Mucosa of descending colon (tissue), 3 donors: ENCODE measurements around the gene CADPS2. TPM values are rescaled to one million over a fixed set of nuclear protein-coding genes. Genes with fewer than 3 reads are reported as not detected.

Experiments
- ATAC-seq: fragments of 200-7000 bp; cut with Tn5 transposase; one replicate; pipeline ENCODE4 v1.9.1; 2020; ENCODE audit warnings: mild to moderate bottlenecking, moderate library complexity
- DNase-seq, 3 donors: peaks; one replicate each; pipeline ENCODE4 v3.0.0-alpha.2; 2020
- H3K36me3 ChIP-seq: fragments of 200-600 bp; one replicate; pipeline ENCODE4 v1.8.0; 2021; ENCODE audit warnings: low read depth, mild to moderate bottlenecking
- H3K4me1 ChIP-seq: fragments of 200-600 bp; one replicate; pipeline ENCODE4 v1.8.0; 2021; ENCODE audit warnings: low read depth, mild to moderate bottlenecking
- H3K4me3 ChIP-seq: fragments of 200-600 bp; one replicate; pipeline ENCODE4 v1.8.0; 2021; ENCODE audit warnings: mild to moderate bottlenecking
- H3K9me3 ChIP-seq: fragments of 200-600 bp; one replicate; pipeline ENCODE4 v1.8.0; 2021; ENCODE audit warnings: mild to moderate bottlenecking
- CTCF ChIP-seq: fragments of 200-600 bp; IDR thresholded peaks from one replicate; pipeline ENCODE4 v1.8.0; 2022; ENCODE audit warnings: antibody characterized with exemption, mild to moderate bottlenecking
- intact Hi-C, 2 donors: fragments of 100-400 bp; cut with DNase I in 1 of 2; cut with micrococcal nuclease in 1 of 2; formaldehyde crosslinking; loops; one replicate each; pipeline versions ENCODE4 v1.11.0 to v1.11.1; 2022; cut with DNase I, micrococcal nuclease
- total RNA-seq, 3 donors: library from RNA; stranded (reverse); fragmentation: NEBNext Ultra II Directional in 2 of 3; extraction: Animal tissue kit (Norgen Biotek cat#: 25700) in 2 of 3; gene quantifications; one replicate each; pipeline versions ENCODE4 v1.2.1 to v1.2.4, GENCODE V29; 2021 to 2023
- donor health status: DM: no; HTN: no; CAD: no; lungs with moderate emphysema.
- donor health status: DM: no; HTN: no; CAD: no.
- donor health status: DM: no; HTN: yes; CAD: no.

The CADPS2 gene
- total RNA-seq, 3 donors from 2014 or later: 11.3 to 12.7 (median 11.7) TPM

GRCh38 chr7:122423591-122423990, 462.7 kb downstream of the CADPS2 start:
- intact Hi-C loops: no loop called here
- no peak for ATAC-seq
- Histone ChIP-seq H3K4me1 (no peaks in the 10 kb centered on the region), H3K9me3 (no peaks in the 10 kb centered on the region), H3K36me3 (no peaks in the 10 kb centered on the region), H3K4me3 (no peak overlapping the region)
- no peak for TF ChIP-seq CTCF
- no peak for DNase-seq

- no peak overlapping the region for H3K4me3 ChIP-seq
- no peak for DNase-seq
- ATAC-seq: no peak
- H3K9me3 ChIP-seq: no peaks in the 10 kb centered on the region
- intact Hi-C loops: no loop called here
- no peak for TF ChIP-seq CTCF
- no peaks in the 10 kb centered on the region for H3K36me3 ChIP-seq
- no peaks in the 10 kb centered on the region for H3K4me1 ChIP-seq
These were observed 469.9 kb downstream of the CADPS2 start for GRCh38 chr7:122416336-122416735.

DNA sequence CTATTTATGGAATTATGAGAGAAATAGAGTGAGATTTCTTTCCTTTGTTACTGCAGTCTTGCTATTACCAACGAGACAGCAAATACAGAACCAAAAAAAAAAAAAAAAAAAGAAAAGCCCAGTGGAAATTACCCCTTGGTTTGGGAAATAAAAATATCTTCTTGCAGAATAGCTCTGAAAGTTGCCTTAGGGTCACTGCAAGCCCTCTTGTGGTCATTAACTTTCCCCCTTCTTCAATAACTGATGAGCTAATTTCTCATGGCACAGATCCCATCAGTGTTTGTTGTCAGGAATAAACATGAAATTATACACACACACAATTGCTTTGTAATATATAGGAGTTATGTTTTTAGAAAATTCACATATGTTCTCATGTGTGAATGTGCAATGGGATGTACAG, 470.8 kb downstream of the CADPS2 start:
- DNase-seq (no peak), ATAC-seq (no peak)
- no peaks in the 10 kb centered on the region for H3K4me1 ChIP-seq
- intact Hi-C loops: no loop called here
- no peak overlapping the region for H3K4me3 ChIP-seq
- no peaks in the 10 kb centered on the region for H3K36me3 ChIP-seq
- H3K9me3 ChIP-seq: no peaks in the 10 kb centered on the region
- TF ChIP-seq CTCF: no peak

DNA sequence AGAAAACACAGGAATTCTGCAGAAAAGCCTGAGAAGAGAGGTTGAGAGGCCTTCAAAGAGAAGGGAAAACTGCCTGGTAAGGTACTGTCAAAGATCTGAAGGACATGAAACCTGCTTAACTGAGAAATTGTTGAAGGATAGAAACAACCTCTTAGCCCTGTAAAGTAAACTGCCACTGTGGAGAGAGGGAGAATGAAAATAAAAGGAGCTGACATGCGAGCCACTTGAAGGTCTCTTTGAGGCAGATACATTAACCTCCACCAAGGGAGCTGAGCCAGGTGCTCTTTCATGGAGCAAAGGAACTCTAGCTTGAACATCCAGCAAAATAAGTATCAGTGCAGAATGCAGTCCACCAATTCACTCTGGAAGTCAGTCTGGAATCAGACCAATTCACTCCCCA, 472.9 kb downstream of the CADPS2 start:
- Histone ChIP-seq H3K4me1 (no peaks in the 10 kb centered on the region), H3K4me3 (no peak overlapping the region), H3K9me3 (no peaks in the 10 kb centered on the region), H3K36me3 (no peaks in the 10 kb centered on the region)
- no peak for TF ChIP-seq CTCF
- intact Hi-C loops: no loop called here
- ATAC-seq (no peak), DNase-seq (no peak)

DNA sequence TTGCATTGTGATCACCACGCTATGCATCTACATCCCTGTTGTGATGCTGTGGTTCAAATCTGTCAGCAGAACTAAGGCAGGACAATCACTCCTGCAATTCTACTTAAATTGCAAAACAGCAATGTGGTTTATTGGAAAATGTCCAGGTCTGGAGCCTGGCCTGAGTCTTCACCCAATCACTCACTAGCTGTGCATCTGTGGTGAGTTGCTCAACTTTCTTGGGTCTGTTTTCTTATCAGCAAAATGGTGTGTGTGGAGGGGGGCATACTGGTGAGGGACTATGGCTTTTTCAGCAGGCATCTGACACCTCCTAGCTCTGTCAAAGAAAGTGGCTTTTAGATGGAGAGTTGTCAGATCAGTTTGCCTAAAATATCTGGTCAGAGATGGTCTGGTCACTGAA, 473.4 kb downstream of the CADPS2 start:
- ATAC-seq (no peak), DNase-seq (no peak)
- Histone ChIP-seq H3K4me1 (no peaks in the 10 kb centered on the region), H3K36me3 (no peaks in the 10 kb centered on the region), H3K9me3 (no peaks in the 10 kb centered on the region), H3K4me3 (no peak overlapping the region)
- intact Hi-C loops: no loop called here
- TF ChIP-seq CTCF: no peak

- Histone ChIP-seq H3K9me3 (no peaks in the 10 kb centered on the region), H3K4me3 (no peak overlapping the region), H3K4me1 (no peaks in the 10 kb centered on the region), H3K36me3 (no peaks in the 10 kb centered on the region)
- DNase-seq (no peak), ATAC-seq (no peak)
- no peak for TF ChIP-seq CTCF
- intact Hi-C loops: no loop called here
These were observed 473.8 kb downstream of the CADPS2 start for GRCh38 chr7:122412441-122412840.
